ENCODE data around the gene BABAM1.
A peak's percentile ranks its signal among the peaks of the same experiment; 100 is the strongest.

BABAM1 gene

DNA sequence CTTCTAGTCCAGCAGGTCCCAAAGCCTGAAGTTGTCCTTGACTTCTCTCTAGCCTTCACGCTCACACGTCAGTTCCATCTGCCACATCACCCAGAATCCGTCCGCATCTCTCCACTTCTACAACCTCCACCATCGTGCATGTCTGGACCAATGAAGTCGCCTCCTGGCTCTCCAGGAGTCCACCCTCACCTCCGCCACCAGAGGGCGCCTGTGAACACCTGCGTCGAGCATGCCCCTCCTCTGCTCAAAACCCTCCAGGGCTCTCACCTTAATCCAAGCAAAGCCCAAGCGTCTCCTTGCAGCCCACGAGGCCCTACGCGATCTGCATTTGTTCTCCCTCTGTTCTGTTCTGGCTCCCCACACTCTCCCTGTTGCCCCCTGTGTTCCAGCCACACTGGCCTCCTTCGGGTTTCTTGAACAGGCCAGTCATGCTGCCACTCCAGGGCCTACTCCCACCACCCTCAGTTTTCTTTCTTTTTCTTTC is 6.4 kb upstream of the BABAM1 start:
- TF ChIP-seq, protein P1, sequence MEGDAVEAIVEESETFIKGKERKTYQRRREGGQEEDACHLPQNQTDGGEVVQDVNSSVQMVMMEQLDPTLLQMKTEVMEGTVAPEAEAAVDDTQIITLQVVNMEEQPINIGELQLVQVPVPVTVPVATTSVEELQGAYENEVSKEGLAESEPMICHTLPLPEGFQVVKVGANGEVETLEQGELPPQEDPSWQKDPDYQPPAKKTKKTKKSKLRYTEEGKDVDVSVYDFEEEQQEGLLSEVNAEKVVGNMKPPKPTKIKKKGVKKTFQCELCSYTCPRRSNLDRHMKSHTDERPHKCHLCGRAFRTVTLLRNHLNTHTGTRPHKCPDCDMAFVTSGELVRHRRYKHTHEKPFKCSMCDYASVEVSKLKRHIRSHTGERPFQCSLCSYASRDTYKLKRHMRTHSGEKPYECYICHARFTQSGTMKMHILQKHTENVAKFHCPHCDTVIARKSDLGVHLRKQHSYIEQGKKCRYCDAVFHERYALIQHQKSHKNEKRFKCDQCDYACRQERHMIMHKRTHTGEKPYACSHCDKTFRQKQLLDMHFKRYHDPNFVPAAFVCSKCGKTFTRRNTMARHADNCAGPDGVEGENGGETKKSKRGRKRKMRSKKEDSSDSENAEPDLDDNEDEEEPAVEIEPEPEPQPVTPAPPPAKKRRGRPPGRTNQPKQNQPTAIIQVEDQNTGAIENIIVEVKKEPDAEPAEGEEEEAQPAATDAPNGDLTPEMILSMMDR (IDR thresholded peaks at IDR 0.05; ENCODE audit: extremely low read depth, insufficient read depth, missing control alignments), result peak; percentile 97
- peak; percentile 95 for DNase-seq (ENCODE audit: low spot score)
- in situ Hi-C loops (cut with MboI; ENCODE audit: low pct_unique_long_range_greater_than_20kb, low sequenced_read_pairs, unreplicated experiment), result no loop called here

DNA sequence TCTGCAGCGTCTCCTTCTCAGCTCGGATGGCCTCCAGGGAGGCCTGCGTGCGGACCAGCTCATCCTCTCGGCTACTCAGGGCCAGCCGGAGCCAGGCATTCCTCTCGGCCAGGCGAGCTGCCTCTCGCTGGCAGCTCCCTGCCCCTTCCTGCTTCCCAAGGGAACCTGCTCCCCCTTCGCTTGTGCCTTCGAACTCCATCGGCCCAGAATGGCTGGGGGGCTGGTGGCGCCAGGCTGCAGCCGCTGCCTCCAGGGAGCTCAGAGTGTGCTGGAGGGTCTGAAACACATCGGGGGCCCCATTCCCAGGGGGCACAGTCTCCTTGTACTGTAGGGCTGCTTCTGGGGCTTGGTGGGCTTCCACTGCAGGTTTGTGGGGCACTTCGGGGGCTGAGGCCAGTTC is 4.7 kb upstream of the BABAM1 start:
- DNase-seq (ENCODE audit: low spot score), result no peak
- in situ Hi-C loops (cut with MboI; ENCODE audit: low pct_unique_long_range_greater_than_20kb, low sequenced_read_pairs, unreplicated experiment), result no loop called here
- TF ChIP-seq, protein P1 (IDR thresholded peaks at IDR 0.05; ENCODE audit: extremely low read depth, insufficient read depth, missing control alignments), result no peak

DNA sequence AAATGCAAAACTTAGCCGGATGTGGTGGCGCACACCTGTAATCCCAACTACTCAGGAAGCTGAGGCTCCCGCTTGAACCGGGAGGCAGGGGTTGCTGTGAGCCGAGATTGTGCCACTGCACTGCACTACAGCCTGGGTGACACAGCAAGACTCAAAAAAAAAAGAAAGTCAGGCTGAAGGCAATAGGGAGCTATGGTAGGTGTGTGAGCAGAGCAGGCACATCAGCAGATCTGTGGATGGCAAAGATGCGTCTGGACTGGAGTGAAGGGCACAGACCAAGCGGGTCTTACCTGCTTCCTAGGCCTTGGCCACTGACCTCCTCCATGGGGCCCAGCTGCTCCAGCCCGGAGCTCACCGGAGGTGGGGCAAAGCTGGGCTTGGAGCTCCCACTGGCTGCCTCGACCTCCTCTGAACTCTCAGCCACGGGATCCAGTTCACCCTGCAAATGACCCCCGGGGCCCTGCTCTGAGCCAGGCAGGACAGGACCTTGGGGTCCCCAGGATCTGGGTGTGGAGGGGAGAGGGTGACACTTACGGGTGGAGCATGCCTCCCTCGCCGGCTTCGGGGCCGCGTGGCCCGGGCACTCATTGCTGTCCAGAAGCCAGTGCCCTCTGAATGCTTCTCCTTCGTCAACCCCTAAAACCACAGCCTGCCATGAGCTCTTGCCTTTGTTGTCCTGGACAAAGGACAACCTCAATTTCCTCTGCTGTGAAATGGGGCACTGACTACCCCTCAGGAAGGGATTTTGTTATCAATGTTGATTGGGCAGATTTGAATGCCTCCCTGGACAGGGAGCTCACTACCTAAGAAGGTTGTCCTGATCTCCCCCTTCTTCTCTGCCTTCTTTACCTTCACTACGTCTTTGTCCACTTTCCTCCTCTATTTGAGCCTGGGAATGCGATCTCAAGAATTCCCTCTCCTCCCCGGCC is 3.3 kb upstream of the BABAM1 start:
- TF ChIP-seq, protein P1 (IDR thresholded peaks at IDR 0.05; ENCODE audit: extremely low read depth, insufficient read depth, missing control alignments), result no peak
- in situ Hi-C loops (cut with MboI; ENCODE audit: low pct_unique_long_range_greater_than_20kb, low sequenced_read_pairs, unreplicated experiment), result no loop called here
- DNase-seq (ENCODE audit: low spot score), result no peak

DNA sequence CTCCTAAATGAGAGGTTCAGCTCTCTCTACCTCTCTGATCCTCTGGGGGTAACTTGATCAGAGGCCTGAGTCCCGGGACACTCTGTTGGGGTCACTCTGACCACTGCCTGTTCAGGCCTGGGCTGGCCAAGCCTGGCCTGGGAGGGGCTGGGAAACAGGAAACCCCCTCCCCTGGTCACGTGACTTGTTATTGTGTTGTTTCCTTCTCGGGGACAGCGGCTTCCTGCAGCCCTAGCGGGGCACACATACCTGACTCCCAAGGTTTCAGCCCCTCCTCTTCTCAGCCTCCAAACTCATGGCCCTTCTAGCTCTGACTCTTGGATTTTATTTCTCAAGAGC is 2.6 kb upstream of the BABAM1 start, which contains the start of gene USHBP1:
Gene USHBP1, minus strand, starts transcription at position 105 of the 339 bp plus-strand sequence. CDS start 446 bp downstream, outside the sequence.
- DNase-seq (ENCODE audit: low spot score), result no peak
- in situ Hi-C loops (cut with MboI; ENCODE audit: low pct_unique_long_range_greater_than_20kb, low sequenced_read_pairs, unreplicated experiment), result no loop called here
- TF ChIP-seq, protein P1 (IDR thresholded peaks at IDR 0.05; ENCODE audit: extremely low read depth, insufficient read depth, missing control alignments), result no peak

DNA sequence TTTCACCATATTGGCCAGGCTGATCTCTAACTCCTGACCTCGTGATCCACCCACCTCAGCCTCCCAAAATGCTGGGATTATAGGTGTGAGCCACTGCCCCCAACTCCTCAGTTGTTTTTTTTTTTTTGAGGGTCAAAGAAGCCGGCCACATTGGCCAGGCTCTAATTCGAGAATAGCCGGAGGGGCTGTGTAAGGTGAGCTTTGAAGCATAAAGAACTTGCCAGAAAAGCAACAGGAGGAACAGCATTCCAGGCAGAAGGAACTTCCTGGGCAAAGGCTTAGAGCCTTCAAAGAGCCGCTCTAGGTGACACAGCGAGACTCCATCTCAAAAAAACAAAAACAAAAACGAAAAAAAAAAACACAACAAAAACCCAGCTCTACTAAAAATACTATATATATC is 1.2 kb upstream of the BABAM1 start:
- DNase-seq (ENCODE audit: low spot score), result no peak
- TF ChIP-seq, protein P1 (IDR thresholded peaks at IDR 0.05; ENCODE audit: extremely low read depth, insufficient read depth, missing control alignments), result no peak
- in situ Hi-C loops (cut with MboI; ENCODE audit: low pct_unique_long_range_greater_than_20kb, low sequenced_read_pairs, unreplicated experiment), result no loop called here

DNA sequence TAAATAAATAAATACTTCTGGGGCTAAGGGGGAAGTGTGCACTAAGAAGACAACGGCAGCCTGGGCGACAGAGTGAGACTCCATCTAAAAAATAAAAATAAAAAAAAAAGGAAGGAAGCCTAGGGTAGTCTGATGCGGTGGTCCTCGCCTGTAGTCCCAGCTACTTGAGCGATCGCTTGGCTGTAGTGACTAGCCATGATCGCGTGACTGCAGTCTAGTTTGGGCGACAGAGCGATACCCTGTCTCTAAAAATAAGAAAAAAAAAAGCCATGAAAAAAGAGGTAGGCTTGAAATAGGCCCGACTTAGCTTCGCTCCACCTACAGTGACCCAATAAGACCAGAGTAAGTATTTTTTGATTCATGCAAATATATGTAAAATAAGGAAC is 661 bp upstream of the BABAM1 start:
- in situ Hi-C loops (cut with MboI; ENCODE audit: low pct_unique_long_range_greater_than_20kb, low sequenced_read_pairs, unreplicated experiment), result no loop called here
- DNase-seq (ENCODE audit: low spot score), result no peak
- TF ChIP-seq, protein P1 (IDR thresholded peaks at IDR 0.05; ENCODE audit: extremely low read depth, insufficient read depth, missing control alignments), result no peak
